HG02642 (cell line): ENCODE data around the gene CEP164.

ENCODE experiments used
- ATAC-seq: cut with Tn5 transposase; IDR thresholded peaks from one replicate; pipeline ENCODE4 v1.9.1; 2021; ENCODE audit warnings: mild to moderate bottlenecking; ENCODE audit not compliant: unreplicated experiment, poor library complexity

CEP164 gene

GRCh38 chr11:117457835-117458234, 130.2 kb downstream of the CEP164 start:
- peak; percentile 15 for ATAC-seq

- ATAC-seq, result peak; percentile 40
Observed at GRCh38 chr11:117458275-117459122, 130.8 kb downstream of the CEP164 start.

GRCh38 chr11:117459123-117459978, 131.7 kb downstream of the CEP164 start:
- no peak for ATAC-seq

GRCh38 chr11:117459979-117460300, 132.3 kb downstream of the CEP164 start:
- ATAC-seq, result no peak

GRCh38 chr11:117461396-117462182, 133.9 kb downstream of the CEP164 start:
- ATAC-seq, result no peak

- ATAC-seq, result no peak
Observed at GRCh38 chr11:117462183-117462863, 134.7 kb downstream of the CEP164 start.

GRCh38 chr11:117462864-117463247, 135.2 kb downstream of the CEP164 start:
- no peak for ATAC-seq
